Omental fat pad (tissue), 4 donors: ENCODE results near the gene SYTL1. TPM values are rescaled to one million over a fixed set of nuclear protein-coding genes. Genes with fewer than 3 reads are reported as not detected.

Experiments
- ATAC-seq: fragments of 150-250 bp; one replicate; pipeline ENCODE4 v1.9.1; 2016; ENCODE audit warnings: mild to moderate bottlenecking, moderate library complexity; ENCODE audit not compliant: low FRiP score
- DNase-seq: peaks from one replicate; pipeline ENCODE4 v3.0.0-alpha.2; 2019; ENCODE audit warnings: low spot score
- CTCF ChIP-seq, 3 donors: fragments of 450-650 bp; IDR thresholded peaks; one replicate each; pipeline ENCODE4 v1.5.1; 2016 to 2017; ENCODE audit warnings: antibody characterized with exemption in 3 of 3, mild to moderate bottlenecking in 3 of 3, moderate library complexity in 2 of 3
- total RNA-seq, 4 donors: library from RNA; depleted of rRNA; stranded (reverse); fragments of >200 nt; gene quantifications; one replicate each; pipeline ENCODE4 v1.1.0, GENCODE V29; 2016

Gene SYTL1
- total RNA-seq, 4 donors from 2014 or later, result 1.2 to 4.3 (median 1.9) TPM

- TF ChIP-seq CTCF (IDR thresholded peaks at IDR 0.05), result no peak
- DNase-seq (no peak), ATAC-seq (no peak)
Measured at GRCh38 chr1:27358038-27358927, 16.5 kb downstream of the SYTL1 start.

- ATAC-seq, result no peak
- DNase-seq, result no peak
- TF ChIP-seq CTCF (IDR thresholded peaks at IDR 0.05), result no peak
Measured at GRCh38 chr1:27358928-27359313, 17.1 kb downstream of the SYTL1 start.

GRCh38 chr1:27359822-27360158 lies 18.0 kb downstream of the SYTL1 start:
- TF ChIP-seq CTCF (IDR thresholded peaks at IDR 0.05), result no peak
- ATAC-seq, result no peak
- DNase-seq, result no peak

- DNase-seq (no peak), ATAC-seq (no peak)
- TF ChIP-seq CTCF (IDR thresholded peaks at IDR 0.05), result no peak
Measured at GRCh38 chr1:27360159-27361043, 18.6 kb downstream of the SYTL1 start.

GRCh38 chr1:27361044-27361402 lies 19.2 kb downstream of the SYTL1 start:
- no peak for ATAC-seq

GRCh38 chr1:27361553-27361952 lies 19.7 kb downstream of the SYTL1 start:
- no peak for ATAC-seq
- TF ChIP-seq CTCF (IDR thresholded peaks at IDR 0.05), result no peak

More at GRCh38 chr1:27361044-27361402, 19.2 kb downstream of the SYTL1 start:
- no peak for DNase-seq
- no peak for TF ChIP-seq CTCF (IDR thresholded peaks at IDR 0.05)

More at GRCh38 chr1:27361553-27361952, 19.7 kb downstream of the SYTL1 start:
- DNase-seq, result no peak
